Measurements from ENCODE around the gene DLG5. TPM values are rescaled to one million over a fixed set of nuclear protein-coding genes. Genes with fewer than 3 reads are reported as not detected.

DLG5 gene
- total RNA-seq, 1 donor from 2014 or later = 1.1 TPM

DNA sequence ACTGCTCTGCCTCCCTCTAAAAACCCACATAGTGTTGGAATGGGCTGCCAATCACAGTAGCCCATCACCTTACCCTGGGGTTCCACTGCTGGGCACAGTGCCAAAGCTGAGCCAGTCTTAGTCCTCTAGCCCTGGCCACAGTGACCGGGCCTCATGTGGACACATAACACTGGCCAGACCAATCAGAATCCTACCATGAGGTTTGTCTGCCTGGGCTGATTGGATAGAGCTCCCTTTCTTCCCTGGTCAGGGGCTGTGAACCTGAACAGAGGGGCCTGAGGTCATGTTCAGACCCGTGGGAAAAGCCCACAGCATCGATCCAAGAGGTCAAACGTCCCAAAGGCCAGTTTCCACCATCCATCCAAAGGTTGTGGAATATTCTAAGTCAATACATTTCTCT, 6.1 kb downstream of the DLG5 start:
- peaks cover 40% of the 10 kb centered on the region for H3K27me3 Mint-ChIP-seq
- POLR2A ChIA-PET = no interaction called here

DNA sequence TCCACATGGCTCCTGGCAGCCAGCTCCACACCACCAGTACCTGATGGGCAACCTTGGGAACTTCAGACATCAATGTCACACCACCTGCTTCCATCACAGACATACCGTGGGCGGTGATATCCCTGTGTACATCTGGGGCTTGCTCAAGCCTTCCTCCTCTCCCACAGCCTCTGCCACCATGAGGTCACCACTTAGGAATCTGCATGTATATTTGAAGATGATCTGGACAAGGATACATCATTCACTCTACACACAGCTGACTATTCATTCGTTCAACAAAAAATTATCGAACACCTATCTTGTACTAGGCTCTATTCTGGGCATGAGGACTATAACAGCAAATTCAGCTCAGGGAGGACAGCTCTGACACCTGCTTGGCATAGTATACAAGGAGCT, 6.8 kb downstream of the DLG5 start:
- no peak overlapping the region for H3K27ac Mint-ChIP-seq
- CTCF ChIA-PET = no interaction called here
- H3K36me3 Mint-ChIP-seq (ENCODE audit: low read depth) = no peaks in the 10 kb centered on the region
- no peak overlapping the region for H3K4me3 Mint-ChIP-seq
- H3K27me3 Mint-ChIP-seq = peaks cover 36% of the 10 kb centered on the region
- no peaks in the 10 kb centered on the region for H3K9me3 Mint-ChIP-seq
- TF ChIP-seq, protein P1, sequence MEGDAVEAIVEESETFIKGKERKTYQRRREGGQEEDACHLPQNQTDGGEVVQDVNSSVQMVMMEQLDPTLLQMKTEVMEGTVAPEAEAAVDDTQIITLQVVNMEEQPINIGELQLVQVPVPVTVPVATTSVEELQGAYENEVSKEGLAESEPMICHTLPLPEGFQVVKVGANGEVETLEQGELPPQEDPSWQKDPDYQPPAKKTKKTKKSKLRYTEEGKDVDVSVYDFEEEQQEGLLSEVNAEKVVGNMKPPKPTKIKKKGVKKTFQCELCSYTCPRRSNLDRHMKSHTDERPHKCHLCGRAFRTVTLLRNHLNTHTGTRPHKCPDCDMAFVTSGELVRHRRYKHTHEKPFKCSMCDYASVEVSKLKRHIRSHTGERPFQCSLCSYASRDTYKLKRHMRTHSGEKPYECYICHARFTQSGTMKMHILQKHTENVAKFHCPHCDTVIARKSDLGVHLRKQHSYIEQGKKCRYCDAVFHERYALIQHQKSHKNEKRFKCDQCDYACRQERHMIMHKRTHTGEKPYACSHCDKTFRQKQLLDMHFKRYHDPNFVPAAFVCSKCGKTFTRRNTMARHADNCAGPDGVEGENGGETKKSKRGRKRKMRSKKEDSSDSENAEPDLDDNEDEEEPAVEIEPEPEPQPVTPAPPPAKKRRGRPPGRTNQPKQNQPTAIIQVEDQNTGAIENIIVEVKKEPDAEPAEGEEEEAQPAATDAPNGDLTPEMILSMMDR (IDR thresholded peaks at IDR 0.05) = no peak
- POLR2A ChIA-PET = no interaction called here
- intact Hi-C loops (cut with micrococcal nuclease) = no loop called here
- no peaks in the 10 kb centered on the region for H3K4me1 Mint-ChIP-seq
- DNase-seq (no peak), ATAC-seq (ENCODE audit: low read depth) (no peak)

More for the DNA sequence above, 6.1 kb downstream of the DLG5 start:
- Mint-ChIP-seq H3K9me3 (no peaks in the 10 kb centered on the region), H3K4me3 (no peak overlapping the region), H3K4me1 (peaks cover 4% of the 10 kb centered on the region), H3K27ac (no peak overlapping the region), H3K36me3 (ENCODE audit: low read depth) (no peaks in the 10 kb centered on the region)
- TF ChIP-seq, protein P1 (IDR thresholded peaks at IDR 0.05) = no peak
- CTCF ChIA-PET = no interaction called here
- intact Hi-C loops (cut with micrococcal nuclease) = no loop called here
- ATAC-seq (ENCODE audit: low read depth) = no peak
- DNase-seq = no peak

DNA sequence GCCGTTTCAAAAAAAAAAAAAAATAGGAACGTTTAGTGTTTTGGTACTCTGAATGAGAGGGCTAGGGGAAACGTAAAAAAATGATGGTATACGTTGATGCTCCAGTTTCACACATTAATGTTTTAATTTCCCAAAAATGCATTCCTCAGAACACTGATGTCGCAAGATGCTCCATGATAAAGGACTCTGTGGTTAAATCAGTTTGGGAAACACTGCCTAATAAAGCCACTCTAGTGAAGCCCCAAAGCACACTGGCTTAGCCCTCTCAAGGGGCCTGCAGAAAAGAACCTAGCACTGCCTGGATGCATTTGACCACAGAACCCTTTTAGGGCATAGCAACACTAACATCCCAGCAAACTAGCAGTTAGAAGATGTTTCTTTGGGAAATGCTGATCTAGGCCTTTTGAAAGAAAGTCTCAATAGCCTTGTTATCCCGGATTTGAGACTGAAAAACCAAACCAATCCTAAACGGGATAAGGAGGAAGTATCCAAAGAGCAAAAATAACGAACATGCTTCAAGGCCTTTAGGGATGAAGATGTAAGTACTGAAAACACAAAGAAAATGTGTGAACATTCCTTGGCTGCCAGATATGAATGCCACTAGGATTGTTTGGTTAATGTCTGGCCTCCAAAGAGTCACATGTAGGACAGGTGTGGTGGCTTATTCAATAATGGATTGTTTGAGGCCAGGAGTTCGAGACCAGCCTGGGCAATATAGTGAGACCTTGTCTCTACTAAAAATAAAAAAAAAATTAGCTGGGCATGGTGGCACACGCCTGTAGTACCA, 11.0 kb downstream of the DLG5 start:
- ChIA-PET CTCF (no interaction called here), POLR2A (no interaction called here)
- intact Hi-C loops (cut with micrococcal nuclease) = no loop called here
- no peaks in the 10 kb centered on the region for H3K9me3 Mint-ChIP-seq
- no peak overlapping the region for H3K4me3 Mint-ChIP-seq
- peaks cover 16% of the 10 kb centered on the region for H3K27me3 Mint-ChIP-seq
- no peak for ATAC-seq (ENCODE audit: low read depth)
- TF ChIP-seq, protein P1 (IDR thresholded peaks at IDR 0.05) = no peak
- no peak overlapping the region for H3K27ac Mint-ChIP-seq
- H3K36me3 Mint-ChIP-seq (ENCODE audit: low read depth) = no peaks in the 10 kb centered on the region
- H3K4me1 Mint-ChIP-seq = no peaks in the 10 kb centered on the region
- DNase-seq = no peak

DNA sequence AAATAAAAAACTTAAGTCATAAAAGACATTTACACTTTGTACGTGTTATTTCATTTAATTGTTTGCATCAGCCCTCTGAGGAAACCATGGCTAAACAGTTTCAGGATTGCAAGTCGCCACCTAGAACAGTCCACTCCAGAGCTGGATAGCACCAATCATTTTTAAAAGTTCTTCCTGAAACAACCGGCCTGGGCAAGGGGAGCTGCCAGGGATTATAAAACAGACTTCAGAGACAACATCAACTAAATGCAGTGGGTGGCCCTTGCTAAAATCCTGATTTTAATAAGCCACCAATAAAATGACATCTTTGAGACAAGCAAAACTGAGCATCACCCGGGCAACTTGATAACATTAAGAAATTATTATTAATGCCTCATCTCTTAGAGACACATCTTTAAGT, 13.5 kb downstream of the DLG5 start:
- intact Hi-C loops (cut with micrococcal nuclease) = no loop called here
- no peaks in the 10 kb centered on the region for H3K4me1 Mint-ChIP-seq
- no peaks in the 10 kb centered on the region for H3K36me3 Mint-ChIP-seq (ENCODE audit: low read depth)
- ATAC-seq (ENCODE audit: low read depth) (no peak), DNase-seq (no peak)
- H3K27me3 Mint-ChIP-seq = peaks cover 8% of the 10 kb centered on the region
- CTCF ChIA-PET = no interaction called here
- POLR2A ChIA-PET = no interaction called here
- no peaks in the 10 kb centered on the region for H3K9me3 Mint-ChIP-seq
- H3K27ac Mint-ChIP-seq = no peak overlapping the region
- no peak overlapping the region for H3K4me3 Mint-ChIP-seq
- TF ChIP-seq, protein P1 (IDR thresholded peaks at IDR 0.05) = no peak

DNA sequence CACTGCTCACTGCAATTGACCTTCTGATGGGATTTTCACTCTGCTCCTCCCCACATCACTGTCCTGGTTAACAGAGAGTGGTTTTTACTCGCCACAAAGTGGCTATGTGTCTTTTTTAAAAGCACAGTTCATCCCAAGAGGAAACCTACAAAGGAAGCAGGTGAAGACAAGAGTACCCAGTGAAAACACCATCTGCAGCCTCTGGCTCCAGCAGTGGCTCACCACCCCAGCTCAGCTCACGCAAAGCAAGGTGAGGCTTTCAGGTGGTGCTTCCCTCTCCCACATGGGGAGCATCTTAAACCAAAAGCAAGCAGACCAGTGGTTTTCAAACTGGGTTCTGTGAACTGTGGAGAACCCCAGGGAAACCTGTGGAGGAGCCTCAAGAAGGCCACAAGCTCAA, 14.0 kb downstream of the DLG5 start:
- Mint-ChIP-seq H3K36me3 (ENCODE audit: low read depth) (no peaks in the 10 kb centered on the region), H3K27ac (no peak overlapping the region), H3K27me3 (peaks cover 9% of the 10 kb centered on the region), H3K4me3 (no peak overlapping the region), H3K9me3 (no peaks in the 10 kb centered on the region), H3K4me1 (no peaks in the 10 kb centered on the region)
- TF ChIP-seq, protein P1 (IDR thresholded peaks at IDR 0.05) = no peak
- DNase-seq (no peak), ATAC-seq (ENCODE audit: low read depth) (no peak)
- CTCF ChIA-PET = no interaction called here
- POLR2A ChIA-PET = no interaction called here
- intact Hi-C loops (cut with micrococcal nuclease) = no loop called here

Data from activated B cell treated with CpG ODN at 0.5 μM for 24 hours (primary cell).